Body of pancreas (tissue), 4 donors: ENCODE data around the gene DMRTB1.

Experiments
- CTCF ChIP-seq, 7 experiments: fragments of 450-650 bp in 4 of 7; fragments of 200-600 bp in 3 of 7; sonication (generic) in 3 of 7; IDR thresholded peaks; one replicate each; pipeline ENCODE4 v1.5.1; 2016 to 2019; ENCODE audit warnings: antibody characterized with exemption in 7 of 7
- POLR2A ChIP-seq, 3 donors: fragments of 450-650 bp; IDR thresholded peaks; one replicate each; pipeline ENCODE4 v1.6.1; 2016; ENCODE audit warnings: antibody characterized with exemption in 3 of 3, mild to moderate bottlenecking in 2 of 3

GRCh38 chr1:53471000-53471399 is 11.8 kb downstream of the DMRTB1 start:
- no peak for TF ChIP-seq CTCF (IDR thresholded peaks at IDR 0.05)
- no peak for TF ChIP-seq POLR2A (IDR thresholded peaks at IDR 0.05)
